DOHH2 (cell line): ENCODE data around the gene ELAVL3.

Experiments
- H3F3A ChIP-seq: fragments of 200-600 bp; sonication (generic), shearing (Covaris generic); 2 replicates; pipeline ENCODE4 v1.6.0; 2016; ENCODE audit warnings: antibody characterized with exemption, mild to moderate bottlenecking; ENCODE audit not compliant: control insufficient read depth, insufficient read depth
- H3K27ac ChIP-seq: fragments of 200-600 bp; sonication (generic); 2 replicates; pipeline ENCODE4 v1.5.1; 2014; ENCODE audit warnings: low read depth, mild to moderate bottlenecking, low read length, moderate library complexity
- H3K27me3 ChIP-seq: fragments of 200-600 bp; sonication (generic); 2 replicates; pipeline ENCODE4 v1.6.1; 2014; ENCODE audit warnings: mild to moderate bottlenecking, low read length, mixed read lengths; ENCODE audit not compliant: control insufficient read depth
- H3K36me3 ChIP-seq: fragments of 200-600 bp; sonication (generic); 2 replicates; pipeline ENCODE4 v1.6.1; 2014; ENCODE audit warnings: mild to moderate bottlenecking, low read length, moderate library complexity, mixed read lengths; ENCODE audit not compliant: control insufficient read depth
- H3K4me1 ChIP-seq: fragments of 200-600 bp; sonication (generic); 2 replicates; pipeline ENCODE4 v1.6.1; 2014; ENCODE audit warnings: mild to moderate bottlenecking, low read length, mixed read lengths; ENCODE audit not compliant: control insufficient read depth
- H3K4me2 ChIP-seq: fragments of 200-600 bp; sonication (generic); 2 replicates; pipeline ENCODE4 v1.6.0; 2014; ENCODE audit warnings: mild to moderate bottlenecking, low read length, moderate library complexity
- H3K4me3 ChIP-seq: fragments of 200-600 bp; sonication (generic); 2 replicates; pipeline ENCODE4 v1.5.1; 2014; ENCODE audit warnings: mild to moderate bottlenecking, low read length, mixed read lengths
- H3K79me2 ChIP-seq: fragments of 200-600 bp; sonication (generic); 2 replicates; pipeline ENCODE4 v1.6.1; 2014; ENCODE audit warnings: mild to moderate bottlenecking, low read length, mixed read lengths; ENCODE audit not compliant: control insufficient read depth
- H3K9me2 ChIP-seq: fragments of 200-600 bp; sonication (generic); replicated peaks from 2 replicates; pipeline ENCODE4 v1.6.1; 2014; ENCODE audit warnings: mild to moderate bottlenecking, low read length, mixed read lengths; ENCODE audit not compliant: control insufficient read depth
- H3K9me3 ChIP-seq: fragments of 200-600 bp; sonication (generic); 2 replicates; pipeline ENCODE4 v1.6.1; 2014; ENCODE audit warnings: antibody characterized with exemption, low read length, mixed read lengths; ENCODE audit not compliant: control insufficient read depth, insufficient read depth
- H4K20me1 ChIP-seq: fragments of 200-600 bp; sonication (generic); 2 replicates; pipeline ENCODE4 v1.6.0; 2014; ENCODE audit warnings: low read depth, mild to moderate bottlenecking, antibody characterized with exemption, low read length, moderate library complexity; ENCODE audit not compliant: control insufficient read depth, insufficient read depth
- EZH2phosphoT487 ChIP-seq: fragments of 200-600 bp; sonication (generic); IDR thresholded peaks from 2 replicates; pipeline ENCODE4 v1.6.1; 2017; ENCODE audit warnings: borderline replicate concordance, mild to moderate bottlenecking, antibody characterized with exemption, low read length, moderate library complexity, mixed read lengths
- TF ChIP-seq, protein P1 (sequence below): fragments of 200-600 bp; sonication (generic); IDR thresholded peaks from one replicate; pipeline ENCODE4 v1.5.1; 2014; ENCODE audit warnings: antibody characterized with exemption, mild to moderate bottlenecking, low read depth, low read length; ENCODE audit not compliant: poor library complexity, severe bottlenecking

Gene ELAVL3

DNA sequence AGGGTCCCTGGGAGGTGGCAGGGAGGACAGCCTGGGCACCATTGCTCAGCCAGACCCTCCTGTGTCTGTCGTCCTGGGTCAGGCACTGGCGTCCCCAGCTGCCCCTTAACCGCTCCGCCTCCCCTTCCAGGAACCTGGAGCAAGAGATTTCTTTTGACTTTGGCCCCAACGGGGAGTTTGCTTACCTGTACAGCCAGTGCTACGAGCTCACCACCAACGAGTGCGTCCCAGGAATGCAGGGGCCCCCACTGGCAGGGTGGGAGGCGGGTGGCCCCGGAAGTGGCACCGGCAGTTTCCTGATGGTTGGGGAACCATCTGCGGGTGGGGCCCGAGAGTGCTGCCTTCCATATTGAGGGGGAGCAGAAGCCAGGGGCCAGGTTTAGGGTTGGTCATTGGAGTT, 32.4 kb downstream of the ELAVL3 start:
- H3K36me3 ChIP-seq, result peaks cover 65% of the 10 kb centered on the region
- H4K20me1 ChIP-seq, result no peaks in the 10 kb centered on the region
- peaks cover 9% of the 10 kb centered on the region for H3K4me1 ChIP-seq
- H3K27ac ChIP-seq, result no peak overlapping the region
- no peaks in the 10 kb centered on the region for H3K79me2 ChIP-seq
- no peak overlapping the region for H3K4me3 ChIP-seq
- H3K9me2 ChIP-seq, result no peaks in the 10 kb centered on the region
- H3K4me2 ChIP-seq, result no peak overlapping the region
- H3K27me3 ChIP-seq, result no peaks in the 10 kb centered on the region
- TF ChIP-seq EZH2phosphoT487, result no peak
- TF ChIP-seq, protein P1, sequence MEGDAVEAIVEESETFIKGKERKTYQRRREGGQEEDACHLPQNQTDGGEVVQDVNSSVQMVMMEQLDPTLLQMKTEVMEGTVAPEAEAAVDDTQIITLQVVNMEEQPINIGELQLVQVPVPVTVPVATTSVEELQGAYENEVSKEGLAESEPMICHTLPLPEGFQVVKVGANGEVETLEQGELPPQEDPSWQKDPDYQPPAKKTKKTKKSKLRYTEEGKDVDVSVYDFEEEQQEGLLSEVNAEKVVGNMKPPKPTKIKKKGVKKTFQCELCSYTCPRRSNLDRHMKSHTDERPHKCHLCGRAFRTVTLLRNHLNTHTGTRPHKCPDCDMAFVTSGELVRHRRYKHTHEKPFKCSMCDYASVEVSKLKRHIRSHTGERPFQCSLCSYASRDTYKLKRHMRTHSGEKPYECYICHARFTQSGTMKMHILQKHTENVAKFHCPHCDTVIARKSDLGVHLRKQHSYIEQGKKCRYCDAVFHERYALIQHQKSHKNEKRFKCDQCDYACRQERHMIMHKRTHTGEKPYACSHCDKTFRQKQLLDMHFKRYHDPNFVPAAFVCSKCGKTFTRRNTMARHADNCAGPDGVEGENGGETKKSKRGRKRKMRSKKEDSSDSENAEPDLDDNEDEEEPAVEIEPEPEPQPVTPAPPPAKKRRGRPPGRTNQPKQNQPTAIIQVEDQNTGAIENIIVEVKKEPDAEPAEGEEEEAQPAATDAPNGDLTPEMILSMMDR, result no peak
- peaks cover 6% of the 10 kb centered on the region for H3F3A ChIP-seq
- H3K9me3 ChIP-seq, result no peaks in the 10 kb centered on the region

DNA sequence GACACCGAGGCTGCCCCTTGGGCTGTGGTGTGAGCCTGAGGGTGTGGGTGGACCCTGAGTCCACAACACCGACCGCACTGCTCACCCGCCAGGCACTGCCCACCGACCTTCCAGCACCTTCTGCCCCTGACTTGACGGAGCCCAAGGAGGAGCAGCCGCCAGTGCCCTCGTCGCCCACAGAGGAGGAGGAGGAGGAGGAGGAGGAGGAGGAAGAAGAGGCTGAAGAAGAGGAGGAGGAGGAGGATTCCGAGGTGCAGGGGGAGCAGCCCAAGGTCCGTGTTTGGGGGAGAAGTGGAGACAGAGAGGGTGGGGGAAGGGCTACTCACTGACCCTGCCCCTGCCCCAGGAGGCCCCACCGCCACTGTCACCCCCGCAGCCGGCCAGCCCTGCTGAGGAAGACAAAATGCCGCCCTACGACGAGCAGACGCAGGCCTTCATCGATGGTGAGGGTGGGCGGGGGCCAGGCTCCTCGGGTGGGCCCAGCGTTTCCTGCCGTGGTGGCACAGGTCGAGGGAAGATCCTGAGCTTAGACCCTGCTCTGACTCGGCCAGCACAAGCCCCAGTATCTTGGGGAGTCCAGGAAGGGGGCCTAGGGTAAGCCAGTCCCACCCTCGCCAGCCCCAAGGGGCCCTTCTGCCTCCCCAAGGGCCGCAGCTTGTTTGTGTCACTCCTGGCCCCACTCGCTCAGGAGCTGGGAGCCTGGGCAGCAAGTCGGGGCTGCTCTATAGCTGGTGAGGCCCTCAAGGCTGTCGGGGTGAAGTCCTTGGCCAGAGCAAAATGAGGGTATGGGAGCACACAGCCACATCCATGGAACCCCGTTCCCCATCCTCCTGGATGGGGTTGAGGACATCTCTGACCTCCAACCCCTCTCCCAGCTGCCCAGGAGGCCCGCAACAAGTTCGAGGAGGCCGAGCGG, 33.2 kb downstream of the ELAVL3 start:
- TF ChIP-seq, protein P1, result no peak

DNA sequence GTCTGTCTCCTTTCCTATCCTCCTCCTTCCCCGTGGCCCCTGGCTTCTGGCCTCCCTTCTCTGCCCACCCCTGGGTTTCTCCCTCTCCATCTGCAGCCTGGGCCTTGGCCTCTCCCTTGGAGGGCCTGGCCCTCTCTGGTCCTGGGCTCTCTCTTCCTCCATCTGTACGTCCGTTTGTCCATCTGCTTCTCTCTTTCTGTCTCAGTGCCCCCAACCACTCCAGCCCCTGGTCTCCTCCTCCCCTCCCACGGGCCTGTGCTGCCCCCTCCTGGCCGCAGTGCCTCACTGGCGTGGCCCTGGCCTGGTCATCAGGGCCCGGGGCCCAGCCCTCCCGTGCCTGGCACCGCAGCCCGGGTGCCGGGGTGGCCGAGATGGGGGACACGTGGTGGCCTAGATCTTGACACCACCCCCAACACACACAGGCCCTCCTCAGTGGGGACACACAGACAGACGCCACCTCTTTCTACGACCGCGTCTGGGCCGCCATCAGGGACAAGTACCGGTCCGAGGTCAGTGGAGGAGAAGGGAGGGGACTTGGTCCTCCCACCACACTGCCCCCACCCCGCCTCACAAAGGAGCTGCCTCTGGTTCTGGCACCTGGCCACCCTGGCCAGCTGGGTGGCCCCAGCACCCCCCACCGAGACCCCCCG, 34.1 kb downstream of the ELAVL3 start:
- H3K36me3 ChIP-seq, result peaks cover 72% of the 10 kb centered on the region
- no peak overlapping the region for H3K27ac ChIP-seq
- no peaks in the 10 kb centered on the region for H3K9me3 ChIP-seq
- H3K9me2 ChIP-seq, result no peaks in the 10 kb centered on the region
- H3F3A ChIP-seq, result no peaks in the 10 kb centered on the region; the same call in 1 of the 2 replicates
- H4K20me1 ChIP-seq, result peaks cover 4% of the 10 kb centered on the region; the same call in 1 of the 2 replicates
- H3K4me3 ChIP-seq, result no peak overlapping the region
- H3K4me1 ChIP-seq, result peaks cover 3% of the 10 kb centered on the region
- H3K27me3 ChIP-seq, result no peaks in the 10 kb centered on the region
- no peak overlapping the region for H3K4me2 ChIP-seq
- TF ChIP-seq, protein P1, result peak; percentile 88
- no peak for TF ChIP-seq EZH2phosphoT487
- H3K79me2 ChIP-seq, result no peaks in the 10 kb centered on the region

More for the DNA sequence above, 33.2 kb downstream of the ELAVL3 start:
- no peaks in the 10 kb centered on the region for H3K27me3 ChIP-seq
- H3K4me2 ChIP-seq, result no peak overlapping the region
- no peaks in the 10 kb centered on the region for H4K20me1 ChIP-seq
- H3K9me3 ChIP-seq, result no peaks in the 10 kb centered on the region
- H3K36me3 ChIP-seq, result peaks cover 65% of the 10 kb centered on the region
- H3F3A ChIP-seq, result peaks cover 6% of the 10 kb centered on the region
- H3K4me3 ChIP-seq, result no peak overlapping the region
- H3K27ac ChIP-seq, result no peak overlapping the region
- no peaks in the 10 kb centered on the region for H3K79me2 ChIP-seq
- peaks cover 9% of the 10 kb centered on the region for H3K4me1 ChIP-seq
- H3K9me2 ChIP-seq, result no peaks in the 10 kb centered on the region
